Measurements from ENCODE around the gene NTM. TPM values are rescaled to one million over a fixed set of nuclear protein-coding genes. Genes with fewer than 3 reads are reported as not detected.

The NTM gene
- total RNA-seq, 1 experiment from 2014 or later = not detected

DNA sequence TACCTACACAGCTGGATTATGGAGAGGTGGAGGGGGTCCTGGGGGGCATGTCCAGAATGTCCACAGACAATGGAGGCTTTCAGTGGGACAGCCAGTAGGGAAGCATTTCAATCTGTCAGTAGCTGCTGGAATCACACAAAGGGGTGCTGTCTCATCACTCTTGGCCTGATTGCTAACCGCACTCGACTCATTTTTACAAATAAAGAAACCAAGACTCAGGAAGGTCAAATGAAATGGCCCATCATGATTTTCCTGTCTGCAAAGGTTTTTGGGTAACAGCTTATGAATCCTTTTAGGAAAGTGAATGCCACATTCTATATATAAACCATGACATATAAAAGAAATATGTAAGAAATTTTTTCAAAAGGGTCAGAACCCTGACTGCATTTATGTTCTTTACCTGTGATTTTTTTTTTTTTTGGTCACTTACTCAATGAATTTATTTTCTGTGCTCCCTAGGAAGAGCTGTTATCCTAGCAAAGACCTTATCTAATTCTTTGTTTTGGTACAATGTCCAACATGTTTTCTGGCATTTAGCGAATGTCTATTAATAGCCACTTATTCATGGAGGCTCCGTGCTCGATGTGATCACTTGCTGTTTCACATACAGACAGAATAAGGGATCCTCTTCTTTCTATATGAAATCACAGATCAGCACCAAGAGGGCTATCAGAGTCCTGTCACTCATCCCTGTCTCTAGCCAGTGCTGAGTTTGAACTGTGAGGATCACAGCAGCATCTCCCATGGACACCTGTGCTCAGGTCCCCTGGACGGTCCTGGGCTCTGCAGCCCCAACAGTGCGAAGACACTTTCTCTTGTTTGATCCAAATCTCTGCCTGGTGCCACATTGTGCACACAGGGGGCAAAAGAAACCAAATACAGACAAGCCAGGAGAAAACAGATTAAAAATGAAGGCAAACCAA lies 979.7 kb downstream of the NTM start:
- Histone ChIP-seq H4K20me1 (ENCODE audit: insufficient read depth) (no peaks in the 10 kb centered on the region), H3K4me3 (replicated peaks in 1 of 2; ENCODE audit: low read depth in 1 of 2, low read length in 2 of 2) (no peak overlapping the region), H3K36me3 (ENCODE audit: control insufficient read depth in 1 of 2, insufficient read depth in 2 of 2, low read length in 2 of 2) (no peaks in the 10 kb centered on the region), H3K9me2 (ENCODE audit: insufficient read depth) (no peaks in the 10 kb centered on the region), H3K27me3 (ENCODE audit: insufficient read depth, low read length) (no peaks in the 10 kb centered on the region), H3K27ac (ENCODE audit: low read depth, low read length) (no peak overlapping the region), H3K79me2 (ENCODE audit: insufficient read depth, low read length) (no peaks in the 10 kb centered on the region), H3K9ac (ENCODE audit: low read length) (no peak overlapping the region), H3K9me3 (ENCODE audit: control insufficient read depth in 1 of 2, insufficient read depth in 1 of 2, low read depth in 1 of 2, low read length in 2 of 2) (peaks cover 9 to 10% of the 10 kb centered on the region in 2 experiments; a peak in 2 of 4 replicates), H3K4me1 (ENCODE audit: control insufficient read depth in 1 of 2, insufficient read depth in 2 of 2, low read length in 2 of 2) (no peaks in the 10 kb centered on the region), H3K4me2 (ENCODE audit: low read length) (no peak overlapping the region), H2AFZ (ENCODE audit: low read depth, low read length, poor library complexity, severe bottlenecking) (no peak overlapping the region)
- no peak for DNase-seq (ENCODE audit: low read depth, low spot score)
- CTCF ChIA-PET = no interaction called here
- ATAC-seq = no peak
- POLR2A ChIA-PET = no interaction called here
- BruUV-seq (replicated peaks) = no TSS peak
- intact Hi-C loops (cut with micrococcal nuclease) = no loop called here
- RAD21 ChIA-PET (ENCODE audit: low non-redundant PET in 1 of 2, low total read pairs in 2 of 2, uncharacterized antibody in 2 of 2, unreplicated experiment in 2 of 2) = no interaction called here
- TF ChIP-seq EZH2phosphoT487 (IDR thresholded peaks at IDR 0.05; ENCODE audit: borderline replicate concordance) (no peak), SIN3A (IDR thresholded peaks at IDR 0.05; ENCODE audit: low read depth) (no peak), POLR2A (IDR thresholded peaks at IDR 0.05; ENCODE audit: borderline replicate concordance, extremely low read depth, insufficient read depth, insufficient read length) (no peak), EGR1 (IDR thresholded peaks at IDR 0.05; ENCODE audit: low read depth) (no peak), EZH2 (IDR thresholded peaks at IDR 0.05) (no peak), SP1 (IDR thresholded peaks at IDR 0.05; ENCODE audit: low read depth) (no peak)
- TF ChIP-seq, protein P1, sequence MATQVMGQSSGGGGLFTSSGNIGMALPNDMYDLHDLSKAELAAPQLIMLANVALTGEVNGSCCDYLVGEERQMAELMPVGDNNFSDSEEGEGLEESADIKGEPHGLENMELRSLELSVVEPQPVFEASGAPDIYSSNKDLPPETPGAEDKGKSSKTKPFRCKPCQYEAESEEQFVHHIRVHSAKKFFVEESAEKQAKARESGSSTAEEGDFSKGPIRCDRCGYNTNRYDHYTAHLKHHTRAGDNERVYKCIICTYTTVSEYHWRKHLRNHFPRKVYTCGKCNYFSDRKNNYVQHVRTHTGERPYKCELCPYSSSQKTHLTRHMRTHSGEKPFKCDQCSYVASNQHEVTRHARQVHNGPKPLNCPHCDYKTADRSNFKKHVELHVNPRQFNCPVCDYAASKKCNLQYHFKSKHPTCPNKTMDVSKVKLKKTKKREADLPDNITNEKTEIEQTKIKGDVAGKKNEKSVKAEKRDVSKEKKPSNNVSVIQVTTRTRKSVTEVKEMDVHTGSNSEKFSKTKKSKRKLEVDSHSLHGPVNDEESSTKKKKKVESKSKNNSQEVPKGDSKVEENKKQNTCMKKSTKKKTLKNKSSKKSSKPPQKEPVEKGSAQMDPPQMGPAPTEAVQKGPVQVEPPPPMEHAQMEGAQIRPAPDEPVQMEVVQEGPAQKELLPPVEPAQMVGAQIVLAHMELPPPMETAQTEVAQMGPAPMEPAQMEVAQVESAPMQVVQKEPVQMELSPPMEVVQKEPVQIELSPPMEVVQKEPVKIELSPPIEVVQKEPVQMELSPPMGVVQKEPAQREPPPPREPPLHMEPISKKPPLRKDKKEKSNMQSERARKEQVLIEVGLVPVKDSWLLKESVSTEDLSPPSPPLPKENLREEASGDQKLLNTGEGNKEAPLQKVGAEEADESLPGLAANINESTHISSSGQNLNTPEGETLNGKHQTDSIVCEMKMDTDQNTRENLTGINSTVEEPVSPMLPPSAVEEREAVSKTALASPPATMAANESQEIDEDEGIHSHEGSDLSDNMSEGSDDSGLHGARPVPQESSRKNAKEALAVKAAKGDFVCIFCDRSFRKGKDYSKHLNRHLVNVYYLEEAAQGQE (IDR thresholded peaks at IDR 0.05; ENCODE audit: low read depth) = no peak

All from HCT116 (cell line).